Hypothalamus (tissue), 51 donors: ENCODE data around the gene CTAGE4.
"Not testable (repeated sequence)": the region's sequence is repeated elsewhere in the genome, so short reads cannot be mapped to it uniquely, and the experiment has no call there.

ENCODE experiments used
- DNase-seq, 51 donors: peaks; one replicate each; lab custom pipeline; 2025; lab: John Stamatoyannopoulos, UW

CTAGE4 gene

DNA sequence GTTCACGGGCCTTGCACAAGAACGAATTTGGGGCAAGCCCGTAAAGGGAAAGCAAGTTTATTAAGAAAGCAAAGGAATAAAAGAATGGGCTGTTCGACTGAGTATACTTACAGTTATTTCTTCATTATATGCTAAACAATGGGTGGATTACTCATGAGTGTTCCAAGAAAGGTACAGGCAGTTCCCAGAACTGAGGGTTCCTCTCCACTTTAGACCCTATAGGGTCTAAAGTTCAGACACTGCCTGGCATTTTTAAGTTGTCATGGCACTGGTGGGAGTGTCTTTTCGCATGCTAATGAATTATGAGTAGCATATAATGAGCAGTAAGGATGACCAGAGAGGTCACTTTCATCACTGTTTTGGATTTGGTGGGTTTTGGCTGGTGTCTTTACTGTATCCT lies 22.0 kb downstream of the CTAGE4 start:
- DNase-seq, result not testable (repeated sequence)

DNA sequence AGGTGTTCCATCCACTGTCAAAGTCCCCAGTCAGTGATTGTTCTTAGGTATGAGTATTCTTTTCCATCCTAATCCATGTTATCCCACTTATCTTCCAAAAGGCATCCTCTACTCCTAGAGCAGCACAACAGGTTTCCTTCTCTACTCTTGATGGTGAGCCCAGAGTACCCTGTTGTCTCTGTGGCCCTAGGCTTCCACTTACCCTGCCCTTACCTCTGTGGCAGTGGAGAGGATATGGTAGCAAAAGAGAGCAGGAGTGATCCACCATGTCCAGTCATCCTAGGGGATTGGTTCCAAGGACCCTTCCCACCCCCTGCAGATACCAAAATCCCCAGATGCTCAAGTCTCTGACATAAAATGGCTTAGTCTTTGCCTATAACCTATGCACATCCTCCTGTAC lies 33.9 kb downstream of the CTAGE4 start:
- not testable (repeated sequence) for DNase-seq

GRCh38 chr7:144218581-144218980 lies 35.3 kb downstream of the CTAGE4 start:
- DNase-seq, result not testable (repeated sequence)

DNA sequence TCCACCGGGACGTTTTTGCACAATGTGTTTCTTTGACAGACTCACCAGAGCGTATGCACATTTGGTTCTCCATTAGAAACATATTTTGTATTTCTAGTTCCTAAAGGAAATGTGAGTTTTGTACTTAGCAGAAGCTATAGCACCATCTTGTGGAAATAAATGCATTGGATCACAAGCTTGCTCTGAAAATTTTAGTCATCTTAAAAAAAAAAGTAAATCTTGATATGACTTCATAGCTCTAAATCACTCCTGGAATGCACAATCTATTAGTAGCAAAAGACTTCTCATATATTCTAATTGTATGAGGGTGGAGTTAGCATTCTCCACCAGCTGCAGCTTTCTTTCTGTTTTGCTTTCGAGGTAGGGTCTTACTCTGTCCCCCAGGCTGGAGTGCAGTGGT lies 35.9 kb downstream of the CTAGE4 start:
- DNase-seq, result not testable (repeated sequence)

DNA sequence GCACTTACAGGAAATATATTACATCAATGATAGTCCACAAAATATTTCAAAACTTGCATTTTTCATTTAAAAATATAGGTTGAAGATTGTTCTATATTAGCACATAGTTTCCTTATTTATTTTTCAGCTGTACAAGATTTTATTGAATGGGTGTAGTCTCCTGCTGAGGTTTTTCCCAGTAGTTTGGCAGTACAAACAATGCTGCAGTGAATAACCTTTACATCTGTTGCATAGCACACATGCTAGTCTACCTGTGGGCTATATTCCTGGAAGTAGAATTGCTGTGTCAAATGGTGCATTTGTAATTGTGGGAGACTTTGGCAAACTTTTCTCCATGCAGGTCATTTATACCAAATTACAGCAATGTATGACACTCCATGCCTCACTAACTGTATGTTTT lies 37.3 kb downstream of the CTAGE4 start:
- not testable (repeated sequence) for DNase-seq

DNA sequence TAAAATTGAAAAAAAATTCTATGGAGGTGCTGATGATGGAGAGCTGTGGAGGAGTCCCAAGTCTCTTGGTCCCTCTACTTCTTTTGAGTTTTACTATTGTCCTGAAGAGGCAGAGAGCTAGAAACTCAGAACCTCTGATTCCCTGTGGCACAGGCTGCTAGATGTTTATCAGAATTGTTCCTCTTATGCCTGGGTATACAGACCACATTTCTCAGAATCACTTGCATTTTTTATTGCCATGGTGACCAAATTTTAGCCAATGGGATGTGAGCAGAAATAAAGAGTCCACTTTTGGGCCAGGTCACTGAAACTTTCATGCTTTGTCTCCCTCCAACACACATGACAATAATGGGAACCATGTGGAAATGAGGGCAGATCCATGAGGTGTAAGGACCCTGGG lies 40.4 kb downstream of the CTAGE4 start:
- DNase-seq, result not testable (repeated sequence)

DNA sequence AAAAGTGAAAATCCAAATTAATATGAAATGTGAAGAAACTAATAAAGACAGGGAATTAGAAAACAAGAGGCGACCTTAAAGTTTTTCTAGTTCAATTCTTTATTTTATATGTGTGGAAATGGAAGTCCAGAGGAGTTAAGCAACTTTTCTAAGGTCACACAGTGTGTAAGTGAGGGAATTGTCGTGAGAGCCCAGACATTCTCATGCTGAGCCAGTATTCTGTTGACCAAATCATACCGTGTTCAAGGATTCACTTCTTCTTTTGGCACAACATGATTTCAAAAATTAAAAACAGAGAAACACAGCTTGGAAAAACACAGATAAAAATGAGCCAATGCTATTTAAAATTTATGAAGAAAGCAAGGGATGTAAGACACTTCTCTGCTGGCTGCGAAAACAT lies 43.6 kb downstream of the CTAGE4 start:
- DNase-seq, result not testable (repeated sequence)

GRCh38 chr7:144228810-144229209 lies 45.5 kb downstream of the CTAGE4 start:
- not testable (repeated sequence) for DNase-seq

DNA sequence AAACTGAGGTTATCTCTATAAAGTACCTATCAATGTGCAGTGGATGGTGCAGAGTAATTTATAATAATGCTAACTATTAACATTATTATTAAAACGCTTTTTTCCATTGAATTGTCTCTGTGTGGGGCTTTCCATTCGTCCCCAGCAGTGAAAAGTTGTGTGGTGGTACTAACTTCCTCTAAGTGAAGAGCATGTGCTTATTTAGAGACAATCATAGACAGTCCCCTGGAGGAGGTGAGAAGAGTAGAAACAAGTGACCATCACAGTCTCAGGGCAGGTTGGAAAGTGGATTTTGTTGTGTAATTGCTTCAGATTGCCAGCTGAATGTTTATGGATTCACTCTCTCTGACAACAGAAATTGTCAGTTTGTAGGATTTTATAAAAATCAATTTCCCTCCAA lies 47.8 kb downstream of the CTAGE4 start:
- not testable (repeated sequence) for DNase-seq

GRCh38 chr7:144233039-144233438 lies 49.8 kb downstream of the CTAGE4 start:
- DNase-seq, result not testable (repeated sequence)
